Fibroblast of lung (primary cell): ENCODE data around the gene ARGLU1. TPM values are rescaled to one million over a fixed set of nuclear protein-coding genes. Genes with fewer than 3 reads are reported as not detected.
A peak's percentile ranks its signal among the peaks of the same experiment; 100 is the strongest.

Experiments used
- DNase-seq, 2 donors: peaks; one replicate each; pipeline versions ENCODE4 v3.0.0 to v3.0.0-alpha.2; 2010; ENCODE audit warnings: low read depth in 2 of 2
- H2AFZ ChIP-seq: 2 replicates; pipeline ENCODE4 v1.5.1; 2012; ENCODE audit warnings: low read length, control low read depth, inconsistent platforms
- H3K27ac ChIP-seq: 2 replicates; pipeline ENCODE4 v1.5.1; 2011; ENCODE audit warnings: low read length, control low read depth; ENCODE audit not compliant: insufficient read depth
- H3K27me3 ChIP-seq: 2 replicates; pipeline ENCODE4 v1.5.1; 2011; ENCODE audit warnings: mild to moderate bottlenecking, low read length; ENCODE audit not compliant: control insufficient read depth, insufficient read depth
- H3K36me3 ChIP-seq: 2 replicates; pipeline ENCODE4 v1.5.1; 2011; ENCODE audit warnings: low read length; ENCODE audit not compliant: control insufficient read depth, insufficient read depth
- H3K4me1 ChIP-seq: 2 replicates; pipeline ENCODE4 v1.5.1; 2011; ENCODE audit warnings: low read length; ENCODE audit not compliant: control insufficient read depth, insufficient read depth; ENCODE audit errors: extremely low read depth
- H3K4me2 ChIP-seq: 2 replicates; pipeline ENCODE4 v1.5.1; 2011; ENCODE audit warnings: low read length, control low read depth; ENCODE audit not compliant: insufficient read depth; ENCODE audit errors: extremely low read depth
- H3K4me3 ChIP-seq, 4 experiments: fragments of 200-600 bp in 1 of 4; sonication (generic) in 1 of 4; replicated peaks in 1 of 4; 2 replicates each; pipeline ENCODE4 v1.5.1; 2011 to 2016; ENCODE audit warnings: low read length in 4 of 4, low read depth in 3 of 4, mild to moderate bottlenecking in 3 of 4, control low read depth in 2 of 4, inconsistent platforms in 1 of 4, mixed read lengths in 1 of 4; ENCODE audit not compliant: insufficient read depth in 1 of 4; ENCODE audit errors: control extremely low read depth in 1 of 4
- H3K79me2 ChIP-seq: 2 replicates; pipeline ENCODE4 v1.5.1; 2012; ENCODE audit warnings: mild to moderate bottlenecking, low read length, inconsistent platforms; ENCODE audit not compliant: control insufficient read depth, insufficient read depth
- H3K9ac ChIP-seq: 2 replicates; pipeline ENCODE4 v1.5.1; 2011; ENCODE audit warnings: mild to moderate bottlenecking, low read length, control low read depth; ENCODE audit not compliant: insufficient read depth
- H3K9me3 ChIP-seq: 2 replicates; pipeline ENCODE4 v1.5.1; 2012; ENCODE audit warnings: low read depth, low read length; ENCODE audit not compliant: control insufficient read depth, insufficient read depth
- H4K20me1 ChIP-seq: 2 replicates; pipeline ENCODE4 v1.5.1; 2011; ENCODE audit warnings: low read length; ENCODE audit not compliant: control insufficient read depth, insufficient read depth; ENCODE audit errors: extremely low read depth
- EZH2 ChIP-seq: IDR thresholded peaks from 2 replicates; pipeline ENCODE4 v1.5.1; 2012; ENCODE audit warnings: low read length, control low read depth, mild to moderate bottlenecking; ENCODE audit errors: missing control alignments
- polyA plus RNA-seq, 2 donors: library from polyadenylated mRNA; depleted of rRNA in 1 of 2; stranded (reverse) in 1 of 2; unstranded in 1 of 2; fragments of >200 nt; gene quantifications; 2 replicates each; pipeline ENCODE4 v1.2.1, GENCODE V29; 2011 to 2012; ENCODE audit warnings: missing spikeins in 1 of 2
- total RNA-seq: library from RNA; depleted of rRNA; stranded (reverse); fragments of >200 nt; gene quantifications from 2 replicates; pipeline ENCODE4 v1.2.1, GENCODE V29; 2014
- TF ChIP-seq, protein P1 (sequence below), 2 donors: IDR thresholded peaks in 1 of 2; conservative IDR thresholded peaks in 1 of 2; 1 replicate in 1 of 2; 2 replicates in 1 of 2; pipeline ENCODE4 v1.5.1; 2011 to 2012; ENCODE audit warnings: low read length in 2 of 2, control low read depth in 1 of 2, inconsistent platforms in 1 of 2, low read depth in 1 of 2, mild to moderate bottlenecking in 1 of 2

The ARGLU1 gene
- total and polyA plus RNA-seq, 2 donors (not counting 1 experiment from before 2014, with no cell fraction given) = 45.4 to 45.6 TPM

DNA sequence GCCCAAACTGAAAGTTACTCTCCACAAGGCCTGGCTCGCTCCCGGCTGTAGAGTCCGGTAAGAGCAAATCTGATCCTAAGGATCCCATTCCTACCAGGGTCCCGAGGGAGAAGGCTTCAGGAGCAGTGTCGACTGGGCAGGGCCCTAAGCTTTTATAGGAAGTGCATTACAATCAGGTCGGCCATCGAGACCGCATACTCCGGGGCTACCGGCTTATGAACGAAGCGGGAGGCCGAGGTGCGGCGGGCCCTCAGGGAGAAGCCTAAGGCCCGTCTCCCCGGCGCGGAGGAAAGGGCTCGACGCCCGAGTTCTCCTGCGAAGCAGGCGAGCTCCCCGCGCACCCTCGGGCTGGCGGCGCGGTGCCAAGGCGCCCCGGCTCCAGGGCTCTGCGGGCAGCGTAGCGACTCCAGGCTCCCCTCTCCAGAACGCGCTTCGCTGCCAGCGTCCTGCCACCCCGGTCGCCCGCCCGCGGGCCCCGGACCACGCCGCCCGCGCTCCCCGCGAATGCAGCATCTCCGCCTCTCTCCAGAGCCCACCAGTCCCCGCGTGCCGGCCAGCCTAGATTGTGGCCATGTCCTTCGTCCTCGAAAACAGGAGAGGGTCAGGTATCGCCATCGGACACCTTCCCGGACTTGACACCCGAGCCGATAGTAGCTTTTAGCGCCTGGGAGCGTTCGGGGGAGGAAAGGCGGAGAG, 33.8 kb downstream of the ARGLU1 start:
- Histone ChIP-seq H3K27ac (peak overlapping the region; percentile 72), H3K9ac (peak overlapping the region; percentile 66)

DNA sequence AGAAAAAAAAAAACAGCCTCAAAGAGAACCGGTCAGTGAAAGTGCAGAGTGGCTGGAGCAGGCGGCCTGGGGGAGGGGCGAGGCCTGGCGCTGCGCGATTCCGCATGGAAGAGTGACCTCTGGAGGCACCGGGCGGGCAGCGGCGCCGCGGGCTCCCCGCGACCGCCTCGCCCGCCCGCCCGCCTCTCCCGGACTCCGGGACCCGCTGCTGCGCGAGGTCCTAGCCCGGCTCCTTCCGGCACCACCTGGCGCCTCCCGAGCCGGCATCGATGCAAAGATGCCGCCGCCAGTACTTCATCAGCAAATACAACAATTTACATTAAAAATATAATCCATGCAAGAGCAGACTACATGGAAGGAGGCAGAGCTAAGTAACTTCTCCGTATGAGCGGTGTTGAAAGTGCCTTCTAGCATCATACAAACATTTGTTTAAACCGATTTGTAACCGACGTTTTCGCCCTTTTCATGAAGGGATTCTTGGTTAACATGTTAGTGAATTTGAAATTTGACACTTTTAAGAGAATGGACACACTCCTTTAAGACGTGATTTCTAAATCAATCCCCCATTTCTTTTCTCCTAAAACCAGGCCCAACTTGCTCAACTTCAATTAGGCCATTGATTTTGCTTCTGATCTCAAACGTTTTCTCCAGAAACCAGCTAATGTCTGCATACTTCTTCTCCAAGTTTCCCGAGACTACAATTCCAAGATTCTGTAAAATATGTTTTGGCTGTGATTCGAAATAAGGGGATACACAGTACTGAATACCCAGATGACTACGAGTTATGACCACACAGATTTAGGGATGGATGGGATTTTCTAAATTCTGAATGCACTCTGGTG, 34.6 kb downstream of the ARGLU1 start:
- H3K27me3 ChIP-seq = no peaks in the 10 kb centered on the region
- peak overlapping the region; percentile 90 for H3K4me2 ChIP-seq
- H3K9ac ChIP-seq = peak overlapping the region; percentile 66
- H2AFZ ChIP-seq = peak overlapping the region; percentile 33
- H4K20me1 ChIP-seq = no peaks in the 10 kb centered on the region
- TF ChIP-seq, protein P1, sequence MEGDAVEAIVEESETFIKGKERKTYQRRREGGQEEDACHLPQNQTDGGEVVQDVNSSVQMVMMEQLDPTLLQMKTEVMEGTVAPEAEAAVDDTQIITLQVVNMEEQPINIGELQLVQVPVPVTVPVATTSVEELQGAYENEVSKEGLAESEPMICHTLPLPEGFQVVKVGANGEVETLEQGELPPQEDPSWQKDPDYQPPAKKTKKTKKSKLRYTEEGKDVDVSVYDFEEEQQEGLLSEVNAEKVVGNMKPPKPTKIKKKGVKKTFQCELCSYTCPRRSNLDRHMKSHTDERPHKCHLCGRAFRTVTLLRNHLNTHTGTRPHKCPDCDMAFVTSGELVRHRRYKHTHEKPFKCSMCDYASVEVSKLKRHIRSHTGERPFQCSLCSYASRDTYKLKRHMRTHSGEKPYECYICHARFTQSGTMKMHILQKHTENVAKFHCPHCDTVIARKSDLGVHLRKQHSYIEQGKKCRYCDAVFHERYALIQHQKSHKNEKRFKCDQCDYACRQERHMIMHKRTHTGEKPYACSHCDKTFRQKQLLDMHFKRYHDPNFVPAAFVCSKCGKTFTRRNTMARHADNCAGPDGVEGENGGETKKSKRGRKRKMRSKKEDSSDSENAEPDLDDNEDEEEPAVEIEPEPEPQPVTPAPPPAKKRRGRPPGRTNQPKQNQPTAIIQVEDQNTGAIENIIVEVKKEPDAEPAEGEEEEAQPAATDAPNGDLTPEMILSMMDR (conservative IDR thresholded peaks at IDR 0.05 in 1 of 2, IDR thresholded peaks at IDR 0.05 in 1 of 2; ENCODE audit: low read depth in 1 of 2, low read length in 2 of 2) = peak; percentile 22 to 41
- no peak for TF ChIP-seq EZH2
- peak overlapping the region; percentile 80 to 92 (median 83) for H3K4me3 ChIP-seq
- H3K79me2 ChIP-seq = peaks cover 52% of the 10 kb centered on the region
- no peaks in the 10 kb centered on the region for H3K9me3 ChIP-seq
- no peaks in the 10 kb centered on the region for H3K36me3 ChIP-seq
- DNase-seq = peak; percentile 81 to 88
- H3K4me1 ChIP-seq = no peaks in the 10 kb centered on the region
- H3K27ac ChIP-seq = peak overlapping the region; percentile 72

More for the DNA sequence above, 33.8 kb downstream of the ARGLU1 start:
- Histone ChIP-seq H3K4me2 (peak overlapping the region; percentile 72), H3K9me3 (no peaks in the 10 kb centered on the region), H3K4me1 (no peaks in the 10 kb centered on the region), H3K4me3 (peak overlapping the region; percentile 80 to 92 (median 83)), H2AFZ (peak overlapping the region; percentile 65), H3K27me3 (no peaks in the 10 kb centered on the region), H4K20me1 (no peaks in the 10 kb centered on the region), H3K79me2 (peaks cover 47% of the 10 kb centered on the region), H3K36me3 (no peaks in the 10 kb centered on the region)
- TF ChIP-seq EZH2 = no peak
- TF ChIP-seq, protein P1 (conservative IDR thresholded peaks at IDR 0.05 in 1 of 2, IDR thresholded peaks at IDR 0.05 in 1 of 2; ENCODE audit: low read depth in 1 of 2, low read length in 2 of 2) = no peak
- DNase-seq = peak; percentile 79 to 83
